Endothelial cell (in vitro differentiated cells): ENCODE measurements around the gene STRA6. TPM values are rescaled to one million over a fixed set of nuclear protein-coding genes. Genes with fewer than 3 reads are reported as not detected.

ENCODE experiments used
- DNase-seq: peaks from one replicate; pipeline ENCODE4 v3.0.0; 2021; ENCODE audit warnings: low spot score
- H3K27ac Mint-ChIP-seq: one replicate; pipeline ENCODE4 v1.8.0; 2021; ENCODE audit warnings: mixed read lengths, inconsistent platforms; ENCODE audit not compliant: unreplicated experiment
- H3K27me3 Mint-ChIP-seq: one replicate; pipeline ENCODE4 v1.8.0; 2021; ENCODE audit warnings: mild to moderate bottlenecking, moderate library complexity, mixed read lengths, inconsistent platforms; ENCODE audit not compliant: unreplicated experiment
- H3K36me3 Mint-ChIP-seq: one replicate; pipeline ENCODE4 v1.8.0; 2021; ENCODE audit warnings: mild to moderate bottlenecking, low read depth, mixed read lengths, inconsistent platforms; ENCODE audit not compliant: unreplicated experiment
- H3K4me1 Mint-ChIP-seq: one replicate; pipeline ENCODE4 v1.8.0; 2021; ENCODE audit warnings: mild to moderate bottlenecking, mixed read lengths, inconsistent platforms; ENCODE audit not compliant: unreplicated experiment
- H3K4me3 Mint-ChIP-seq: one replicate; pipeline ENCODE4 v1.8.0; 2021; ENCODE audit warnings: mild to moderate bottlenecking, mixed read lengths, inconsistent platforms; ENCODE audit not compliant: unreplicated experiment
- H3K9me3 Mint-ChIP-seq: one replicate; pipeline ENCODE4 v1.8.0; 2021; ENCODE audit warnings: mixed read lengths, inconsistent platforms; ENCODE audit not compliant: unreplicated experiment
- long read RNA-seq: library from polyadenylated mRNA; unstranded; transcript quantifications from one replicate; pipeline ENCODE4 v2.0.0, GENCODE V29; 2020; ENCODE audit not compliant: unreplicated experiment
- total RNA-seq: library from RNA; stranded (reverse); fragmentation: NEBNext Ultra II Directional; extraction: Animal tissue kit (Norgen Biotek cat#: 25700); gene quantifications from one replicate; pipeline ENCODE4 v1.2.1, GENCODE V29; 2021; ENCODE audit not compliant: unreplicated experiment
- TF ChIP-seq, protein P1 (sequence below): fragments of 200-600 bp; sonication (generic); IDR thresholded peaks from one replicate; pipeline ENCODE4 v1.5.0; 2021; ENCODE audit warnings: antibody characterized with exemption; ENCODE audit not compliant: unreplicated experiment

The STRA6 gene, protein sequence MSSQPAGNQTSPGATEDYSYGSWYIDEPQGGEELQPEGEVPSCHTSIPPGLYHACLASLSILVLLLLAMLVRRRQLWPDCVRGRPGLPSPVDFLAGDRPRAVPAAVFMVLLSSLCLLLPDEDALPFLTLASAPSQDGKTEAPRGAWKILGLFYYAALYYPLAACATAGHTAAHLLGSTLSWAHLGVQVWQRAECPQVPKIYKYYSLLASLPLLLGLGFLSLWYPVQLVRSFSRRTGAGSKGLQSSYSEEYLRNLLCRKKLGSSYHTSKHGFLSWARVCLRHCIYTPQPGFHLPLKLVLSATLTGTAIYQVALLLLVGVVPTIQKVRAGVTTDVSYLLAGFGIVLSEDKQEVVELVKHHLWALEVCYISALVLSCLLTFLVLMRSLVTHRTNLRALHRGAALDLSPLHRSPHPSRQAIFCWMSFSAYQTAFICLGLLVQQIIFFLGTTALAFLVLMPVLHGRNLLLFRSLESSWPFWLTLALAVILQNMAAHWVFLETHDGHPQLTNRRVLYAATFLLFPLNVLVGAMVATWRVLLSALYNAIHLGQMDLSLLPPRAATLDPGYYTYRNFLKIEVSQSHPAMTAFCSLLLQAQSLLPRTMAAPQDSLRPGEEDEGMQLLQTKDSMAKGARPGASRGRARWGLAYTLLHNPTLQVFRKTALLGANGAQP
- 9.2 TPM for total RNA-seq
- long read RNA-seq, partial matches to known transcripts, result 1 of 6 reads
- long read RNA-seq, other reads (novel, unspliced or antisense), result 2 of 6 reads

DNA sequence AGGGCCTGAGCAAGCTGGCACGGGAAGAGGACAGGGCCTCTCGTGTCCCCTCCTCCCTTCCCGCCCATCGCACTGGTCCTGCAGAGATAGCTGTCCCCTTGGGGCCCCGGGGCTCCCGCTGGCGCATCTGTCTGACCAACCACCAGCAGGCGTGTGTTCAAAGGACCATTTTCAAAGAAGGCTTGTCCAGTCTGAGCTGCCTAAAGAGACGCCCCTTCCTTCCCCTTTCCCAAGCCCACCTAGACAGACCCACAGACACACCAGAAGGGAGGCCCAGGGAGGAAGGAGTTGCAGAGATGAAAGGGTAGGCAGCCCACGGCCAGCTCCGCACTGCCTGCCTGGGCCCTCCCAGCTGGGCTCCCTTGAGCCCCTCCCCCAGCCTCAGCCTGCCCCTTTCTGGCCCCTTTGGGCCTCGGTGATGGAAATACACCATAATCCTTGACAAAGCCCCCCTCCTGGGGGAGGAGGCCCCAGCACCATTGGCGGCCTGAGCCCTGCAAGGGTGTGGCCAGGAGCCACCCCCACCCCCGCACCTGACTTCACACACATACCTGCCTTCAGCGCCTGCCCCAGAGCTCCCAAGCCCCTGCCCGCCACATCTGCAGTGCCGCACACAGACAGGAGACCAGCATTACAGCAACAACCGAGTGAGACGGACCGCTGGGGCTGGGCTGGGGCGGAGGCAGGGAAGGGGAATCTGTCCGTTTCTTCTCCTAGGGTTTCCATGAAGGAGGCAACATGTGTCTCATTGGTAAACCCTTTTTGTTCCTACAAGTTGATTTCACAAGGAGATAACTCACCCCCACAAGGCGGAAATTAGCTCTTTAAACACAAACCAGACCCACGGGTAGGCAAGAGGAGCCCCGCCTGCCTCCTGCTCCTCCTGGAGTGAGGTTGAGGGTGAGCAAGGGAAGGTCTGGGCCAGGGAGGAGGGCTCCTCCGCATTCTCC lies at the start of gene STRA6:
Gene STRA6, minus strand, starts transcription at position 336 of the 950 bp plus-strand sequence. CDS start 520 bp downstream, outside the sequence.
- peaks cover 37% of the 10 kb centered on the region for H3K4me1 Mint-ChIP-seq
- TF ChIP-seq, protein P1, sequence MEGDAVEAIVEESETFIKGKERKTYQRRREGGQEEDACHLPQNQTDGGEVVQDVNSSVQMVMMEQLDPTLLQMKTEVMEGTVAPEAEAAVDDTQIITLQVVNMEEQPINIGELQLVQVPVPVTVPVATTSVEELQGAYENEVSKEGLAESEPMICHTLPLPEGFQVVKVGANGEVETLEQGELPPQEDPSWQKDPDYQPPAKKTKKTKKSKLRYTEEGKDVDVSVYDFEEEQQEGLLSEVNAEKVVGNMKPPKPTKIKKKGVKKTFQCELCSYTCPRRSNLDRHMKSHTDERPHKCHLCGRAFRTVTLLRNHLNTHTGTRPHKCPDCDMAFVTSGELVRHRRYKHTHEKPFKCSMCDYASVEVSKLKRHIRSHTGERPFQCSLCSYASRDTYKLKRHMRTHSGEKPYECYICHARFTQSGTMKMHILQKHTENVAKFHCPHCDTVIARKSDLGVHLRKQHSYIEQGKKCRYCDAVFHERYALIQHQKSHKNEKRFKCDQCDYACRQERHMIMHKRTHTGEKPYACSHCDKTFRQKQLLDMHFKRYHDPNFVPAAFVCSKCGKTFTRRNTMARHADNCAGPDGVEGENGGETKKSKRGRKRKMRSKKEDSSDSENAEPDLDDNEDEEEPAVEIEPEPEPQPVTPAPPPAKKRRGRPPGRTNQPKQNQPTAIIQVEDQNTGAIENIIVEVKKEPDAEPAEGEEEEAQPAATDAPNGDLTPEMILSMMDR, result no peak
- no peaks in the 10 kb centered on the region for H3K36me3 Mint-ChIP-seq
- DNase-seq, result peak; percentile 37
- peaks cover 7% of the 10 kb centered on the region for H3K27me3 Mint-ChIP-seq
- no peaks in the 10 kb centered on the region for H3K9me3 Mint-ChIP-seq
- no peak within 1 kb of the TSS for H3K4me3 Mint-ChIP-seq
- H3K27ac Mint-ChIP-seq, result no peak within 1 kb of the TSS

DNA sequence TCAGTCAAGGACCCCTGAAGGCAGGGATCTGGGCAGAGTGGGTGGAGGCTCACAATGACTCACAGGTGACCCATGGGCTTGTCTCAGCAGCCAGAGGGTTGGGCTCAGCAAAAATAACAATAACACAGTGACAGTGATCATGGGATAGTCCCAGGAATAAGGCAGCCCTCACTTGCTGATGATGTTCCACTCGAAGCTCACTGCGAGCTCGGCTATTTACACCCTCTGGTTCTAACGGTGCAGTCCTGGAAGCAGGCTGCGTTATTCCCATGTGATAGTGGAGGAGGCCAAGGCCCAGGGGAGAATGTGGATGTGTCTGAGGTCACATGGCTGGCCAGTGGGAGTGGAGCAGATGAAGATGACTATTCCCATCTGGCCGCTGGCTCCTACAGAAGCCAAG lies 49.7 kb upstream of the STRA6 start:
- Mint-ChIP-seq H3K9me3 (no peaks in the 10 kb centered on the region), H3K36me3 (no peaks in the 10 kb centered on the region), H3K4me3 (no peak overlapping the region), H3K4me1 (no peaks in the 10 kb centered on the region), H3K27me3 (peaks cover 12% of the 10 kb centered on the region), H3K27ac (no peak overlapping the region)
- DNase-seq, result no peak
- TF ChIP-seq, protein P1, result no peak

DNA sequence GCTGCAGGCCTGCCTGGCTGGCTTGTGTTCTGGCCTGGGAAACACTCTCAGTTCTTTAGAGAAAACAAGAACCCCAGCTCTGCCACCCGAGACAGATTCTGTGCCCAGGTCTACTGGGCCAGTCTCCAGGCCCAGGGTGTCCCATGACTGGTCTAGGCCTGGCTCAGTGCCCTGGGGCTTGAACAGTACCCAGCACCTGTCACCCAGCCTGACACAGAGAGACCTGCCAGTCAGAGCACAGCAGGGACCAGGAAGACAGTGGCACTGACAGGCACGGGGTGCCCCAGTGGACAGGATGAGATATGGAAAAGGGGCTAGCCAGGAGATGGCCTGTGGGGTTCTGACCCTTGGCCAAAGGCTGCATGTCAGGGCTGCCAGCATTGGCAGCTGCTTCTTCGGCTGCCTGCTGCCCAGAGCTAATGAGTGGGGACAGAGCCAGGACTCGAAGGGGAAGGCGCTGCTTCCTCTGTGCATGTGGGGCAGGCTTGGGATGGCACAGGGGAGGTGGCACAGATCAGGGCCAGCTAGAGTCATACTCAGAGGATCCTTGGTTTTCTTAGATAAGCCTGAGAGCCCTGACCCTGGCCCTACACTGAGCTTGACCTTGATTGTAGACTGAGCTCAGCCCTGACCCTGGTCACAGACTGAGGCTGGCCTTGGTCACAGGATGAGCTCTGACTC lies 48.7 kb upstream of the STRA6 start:
- Mint-ChIP-seq H3K4me3 (no peak overlapping the region), H3K27ac (no peak overlapping the region), H3K9me3 (no peaks in the 10 kb centered on the region), H3K36me3 (no peaks in the 10 kb centered on the region), H3K4me1 (no peaks in the 10 kb centered on the region), H3K27me3 (peaks cover 10% of the 10 kb centered on the region)
- TF ChIP-seq, protein P1, result no peak
- DNase-seq, result no peak

DNA sequence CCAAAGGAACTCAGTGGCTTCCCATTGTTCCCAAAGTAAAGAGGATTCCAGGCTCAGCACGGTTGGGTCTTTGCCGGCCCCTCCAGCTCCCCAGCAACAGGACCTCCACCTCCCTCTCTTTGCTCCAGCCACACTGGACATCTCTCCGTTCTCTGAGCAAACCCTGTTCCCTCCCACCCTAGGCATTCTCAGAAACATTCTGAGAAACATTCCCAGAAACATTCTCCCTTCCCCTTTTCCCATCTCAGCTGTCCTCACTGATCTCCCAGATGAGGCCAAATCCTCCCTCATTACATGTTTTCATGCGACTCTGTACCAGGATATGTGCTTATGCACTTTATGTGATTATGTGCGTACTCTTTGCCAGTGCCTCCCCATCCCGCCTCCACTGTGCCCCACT lies 47.7 kb upstream of the STRA6 start:
- no peaks in the 10 kb centered on the region for H3K9me3 Mint-ChIP-seq
- H3K36me3 Mint-ChIP-seq, result no peaks in the 10 kb centered on the region
- H3K4me3 Mint-ChIP-seq, result no peak overlapping the region
- TF ChIP-seq, protein P1, result no peak
- peaks cover 12% of the 10 kb centered on the region for H3K27me3 Mint-ChIP-seq
- H3K27ac Mint-ChIP-seq, result peak overlapping the region; percentile 33
- H3K4me1 Mint-ChIP-seq, result no peaks in the 10 kb centered on the region
- DNase-seq, result no peak
